Cardiac ventricle fibroblast (primary cell): ENCODE measurements around the gene GALT. TPM values are rescaled to one million over a fixed set of nuclear protein-coding genes. Genes with fewer than 3 reads are reported as not detected.

Experiments used
- total RNA-seq: library from RNA; depleted of rRNA; stranded (reverse); fragments of >200 nt; gene quantifications from 2 replicates; pipeline ENCODE4 v1.2.3, GENCODE V29; 2015

The GALT gene
- 30.3 and 34.3 TPM in 2 replicates for total RNA-seq

DNA sequence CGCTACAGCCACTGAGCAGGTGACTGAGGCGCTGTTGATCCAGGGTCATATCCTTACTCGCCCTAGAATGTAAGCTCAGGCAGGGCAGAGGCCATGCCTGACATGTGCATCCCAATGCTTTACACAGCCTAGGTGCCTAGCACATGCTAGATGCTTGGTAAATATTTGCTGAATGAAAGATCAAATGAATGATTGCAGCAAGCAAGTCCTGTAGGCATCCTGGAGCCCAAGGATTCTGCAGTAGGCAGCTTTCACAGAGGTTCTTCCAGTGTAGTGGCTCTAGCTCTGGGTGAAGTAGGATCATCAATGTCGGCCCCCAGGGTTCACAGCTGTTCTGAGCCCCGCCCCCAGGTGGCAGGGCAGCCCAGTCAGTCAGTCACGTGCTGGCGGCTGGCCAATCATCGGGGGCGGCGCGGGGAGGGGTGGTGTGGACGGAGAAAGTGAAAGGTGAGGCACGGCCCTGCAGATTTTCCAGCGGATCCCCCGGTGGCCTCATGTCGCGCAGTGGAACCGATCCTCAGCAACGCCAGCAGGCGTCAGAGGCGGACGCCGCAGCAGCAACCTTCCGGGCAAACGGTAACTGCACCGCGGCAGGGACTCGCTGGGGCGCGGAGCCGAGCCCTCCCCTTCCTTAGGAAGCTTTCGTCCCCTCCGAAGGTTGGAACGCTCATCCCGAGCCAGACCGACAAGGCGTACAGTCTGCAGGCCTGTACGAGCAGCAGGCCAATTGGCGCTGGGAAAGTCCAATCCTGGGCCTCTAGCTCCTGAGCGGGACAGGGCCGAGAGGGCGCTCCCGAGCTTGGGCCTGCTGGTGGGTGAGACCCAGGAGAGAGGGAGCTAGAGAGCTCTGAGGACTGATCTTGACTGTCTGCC lies at the start of gene GALT:
TSS of gene GALT (plus strand) at position 465 of the 873 bp plus-strand sequence. CDS start at position 495, 30 bp downstream.

GRCh38 chr9:34611811-34612787 lies 34.4 kb upstream of the GALT start, which contains the start of gene RPP25L:
TSS of gene RPP25L (minus strand) at chr9:34612097. CDS start at chr9:34611296, 801 bp downstream.

GRCh38 chr9:34620061-34620994 lies 26.1 kb upstream of the GALT start, which contains the start of gene DCTN3:
TSS of gene DCTN3 (minus strand) at chr9:34620495. CDS start at chr9:34620464, 31 bp downstream.

DNA sequence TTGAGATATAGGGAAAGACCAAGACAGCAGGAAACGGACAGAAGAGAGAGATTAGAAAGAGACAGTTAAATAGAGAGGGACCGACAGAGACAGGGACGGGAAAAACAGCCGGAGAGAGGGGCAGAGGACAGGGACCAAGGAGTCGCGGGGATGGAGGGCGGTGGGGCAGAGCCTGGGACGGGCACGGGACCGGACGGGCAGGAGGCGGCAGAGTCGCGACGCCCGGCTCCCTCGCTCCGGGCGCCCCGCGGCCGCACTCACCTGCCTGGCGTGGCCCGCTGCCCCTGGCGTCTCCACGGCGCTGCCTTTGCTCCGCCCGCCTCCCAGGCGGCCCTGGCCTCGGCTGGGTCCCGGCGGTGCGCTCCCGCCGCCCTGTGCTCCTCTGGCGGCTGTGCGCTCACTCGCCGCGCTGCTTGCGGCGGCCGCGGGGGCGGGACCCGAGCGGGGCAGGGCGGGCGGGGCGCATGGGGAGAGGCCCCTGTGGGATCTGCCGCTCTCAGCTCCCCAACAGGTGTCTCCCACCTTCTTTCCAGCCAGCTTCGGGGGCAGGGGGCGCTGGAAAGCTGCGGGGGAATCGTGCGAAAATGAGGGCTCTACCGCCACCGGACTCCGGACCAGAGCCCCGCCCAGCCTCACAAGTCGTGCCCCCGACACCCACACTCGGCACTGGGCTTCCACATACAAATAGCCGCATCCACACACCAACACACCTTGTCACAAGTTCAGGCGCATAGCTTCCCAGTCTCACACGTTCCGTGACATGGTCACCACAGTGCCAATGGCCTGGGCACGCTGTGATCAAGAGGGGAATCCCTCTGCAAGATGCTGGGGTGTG lies 17.6 kb upstream of the GALT start, which contains the start of gene ARID3C:
TSS of gene ARID3C (minus strand) at position 411 of the 835 bp plus-strand sequence. CDS start 1,052 bp downstream, outside the sequence.

GRCh38 chr9:34637356-34638137 lies 8.9 kb upstream of the GALT start, which contains the start of gene SIGMAR1:
TSS of gene SIGMAR1 (minus strand) at chr9:34637787. CDS start at chr9:34637697, 90 bp downstream.

DNA sequence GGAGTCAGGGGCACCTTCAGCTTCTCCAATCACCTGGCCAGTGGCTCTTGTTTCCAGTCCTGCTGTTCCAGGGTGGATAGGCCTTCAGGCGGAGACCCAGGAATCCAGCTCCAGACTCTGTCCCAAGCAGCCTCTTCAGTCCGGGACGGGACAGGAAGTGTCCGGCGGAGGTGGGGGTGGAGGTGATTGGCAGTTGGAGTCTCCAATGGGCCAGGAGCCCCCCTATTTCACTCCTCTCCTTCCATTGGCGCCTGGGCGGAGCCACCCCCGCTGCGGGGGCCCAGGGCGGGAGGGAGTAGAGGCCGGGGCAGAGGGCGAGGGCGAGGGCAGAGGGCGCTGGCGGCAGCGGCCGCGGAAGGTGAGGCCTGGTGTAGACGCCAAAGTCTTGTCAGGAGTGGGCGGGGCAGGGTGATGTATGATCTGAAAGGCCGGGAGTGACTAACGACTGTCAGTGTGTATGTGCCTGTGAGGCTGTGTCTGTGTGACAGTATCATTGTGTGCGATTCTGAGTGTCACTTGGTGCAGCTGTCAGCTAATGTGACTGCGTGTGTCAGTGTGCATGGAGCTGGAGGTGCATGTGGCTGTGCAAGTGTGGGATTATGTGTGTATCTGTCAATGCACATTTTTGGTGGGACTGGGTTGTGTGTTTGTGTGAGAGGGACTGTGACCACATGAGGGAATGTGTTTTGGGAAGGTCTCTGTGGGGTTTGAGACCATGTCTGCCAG lies 5.6 kb downstream of the GALT start, which contains the start of gene IL11RA:
TSS of gene IL11RA (plus strand) at position 310 of the 726 bp plus-strand sequence. CDS start 3,033 bp downstream, outside the sequence.

GRCh38 chr9:34662526-34663302 lies 16.2 kb downstream of the GALT start, which contains the start of gene CCL27:
TSS of gene CCL27 (minus strand) at chr9:34662657. CDS start at chr9:34662633, 24 bp downstream.

GRCh38 chr9:34690983-34691935 lies 44.8 kb downstream of the GALT start, which contains the start of gene CCL19:
TSS of gene CCL19 (minus strand) at chr9:34691276. CDS start at chr9:34691139, 137 bp downstream.

Other genes starting within 250 kb of the GALT start
- 5.4 and 6.7 TPM in 2 replicates for gene FAM219A, start 188.1 kb upstream of the GALT start, total RNA-seq
- not detected in 2 replicates for gene DNAI1, start 187.9 kb upstream of the GALT start, total RNA-seq
- not detected in 2 replicates for gene ENHO, start 123.7 kb upstream of the GALT start, total RNA-seq
- 0.39 and 0.56 TPM in 2 replicates for gene CNTFR, start 57.0 kb upstream of the GALT start, total RNA-seq
- 21.7 and 30.3 TPM in 2 replicates for gene RPP25L, start 34.6 kb upstream of the GALT start, total RNA-seq
- 57.8 and 71.7 TPM in 2 replicates for gene DCTN3, start 26.2 kb upstream of the GALT start, total RNA-seq
- 0.12 and 0.34 TPM in 2 replicates for gene ARID3C, start 17.6 kb upstream of the GALT start, total RNA-seq
- 132 and 152 TPM in 2 replicates for gene SIGMAR1, start 8.9 kb upstream of the GALT start, total RNA-seq
- 61.2 and 84.7 TPM in 2 replicates for gene IL11RA, start 5.5 kb downstream of the GALT start, total RNA-seq
- gene CCL27, start 16.0 kb downstream of the GALT start, total RNA-seq = not detected in 2 replicates
- gene CCL19, start 44.6 kb downstream of the GALT start, total RNA-seq = 0.98 TPM in 1 of 2 replicates, not detected in the other
- gene CCL21, start 63.5 kb downstream of the GALT start, total RNA-seq = 0.81 TPM in 1 of 2 replicates, not detected in the other